LNCaP clone FGC (cell line): ENCODE measurements around the gene C4BPA.

Experiments used
- DNase-seq: peaks from one replicate; pipeline ENCODE4 v3.0.0-alpha.2; 2011; ENCODE audit warnings: low read depth
- H3K4me3 ChIP-seq: 2 replicates; pipeline ENCODE4 v1.5.1; 2011; ENCODE audit warnings: mild to moderate bottlenecking, low read depth, low read length, control low read depth
- TF ChIP-seq, protein P1 (sequence below): IDR thresholded peaks from 2 replicates; pipeline ENCODE4 v1.5.1; 2012; ENCODE audit warnings: mild to moderate bottlenecking; ENCODE audit not compliant: control insufficient read depth, insufficient read depth; ENCODE audit errors: extremely low read depth

The C4BPA gene

DNA sequence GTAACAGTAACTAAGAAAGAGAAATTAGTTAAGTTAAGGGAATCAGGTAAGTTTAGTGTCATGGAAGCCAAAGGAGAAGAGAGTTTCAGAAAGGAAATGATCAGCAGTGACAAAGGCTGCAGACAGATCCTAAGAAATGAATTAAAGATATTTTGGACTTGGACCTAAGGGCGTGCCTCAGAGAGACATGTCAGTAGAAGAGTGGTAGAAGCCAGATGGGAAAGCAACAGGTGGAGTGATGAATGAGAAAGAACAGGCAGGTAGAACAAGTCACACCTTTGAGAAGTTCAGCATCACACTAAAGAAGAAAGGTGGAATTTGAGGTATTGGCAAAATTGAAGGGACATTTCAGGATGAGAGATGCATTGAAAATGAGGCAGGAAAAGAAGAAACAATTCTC is 1.4 kb upstream of the C4BPA start:
- TF ChIP-seq, protein P1, sequence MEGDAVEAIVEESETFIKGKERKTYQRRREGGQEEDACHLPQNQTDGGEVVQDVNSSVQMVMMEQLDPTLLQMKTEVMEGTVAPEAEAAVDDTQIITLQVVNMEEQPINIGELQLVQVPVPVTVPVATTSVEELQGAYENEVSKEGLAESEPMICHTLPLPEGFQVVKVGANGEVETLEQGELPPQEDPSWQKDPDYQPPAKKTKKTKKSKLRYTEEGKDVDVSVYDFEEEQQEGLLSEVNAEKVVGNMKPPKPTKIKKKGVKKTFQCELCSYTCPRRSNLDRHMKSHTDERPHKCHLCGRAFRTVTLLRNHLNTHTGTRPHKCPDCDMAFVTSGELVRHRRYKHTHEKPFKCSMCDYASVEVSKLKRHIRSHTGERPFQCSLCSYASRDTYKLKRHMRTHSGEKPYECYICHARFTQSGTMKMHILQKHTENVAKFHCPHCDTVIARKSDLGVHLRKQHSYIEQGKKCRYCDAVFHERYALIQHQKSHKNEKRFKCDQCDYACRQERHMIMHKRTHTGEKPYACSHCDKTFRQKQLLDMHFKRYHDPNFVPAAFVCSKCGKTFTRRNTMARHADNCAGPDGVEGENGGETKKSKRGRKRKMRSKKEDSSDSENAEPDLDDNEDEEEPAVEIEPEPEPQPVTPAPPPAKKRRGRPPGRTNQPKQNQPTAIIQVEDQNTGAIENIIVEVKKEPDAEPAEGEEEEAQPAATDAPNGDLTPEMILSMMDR: no peak
- no peak overlapping the region for H3K4me3 ChIP-seq
- DNase-seq: no peak

GRCh38 chr1:207109004-207109403 is 5.0 kb downstream of the C4BPA start:
- TF ChIP-seq, protein P1: no peak
- no peak for DNase-seq
- H3K4me3 ChIP-seq: no peak overlapping the region

- TF ChIP-seq, protein P1: no peak
- H3K4me3 ChIP-seq: no peak overlapping the region
- DNase-seq: no peak
Measured at GRCh38 chr1:207112616-207113296, 8.7 kb downstream of the C4BPA start.

- no peak for DNase-seq
- TF ChIP-seq, protein P1: no peak
- H3K4me3 ChIP-seq: no peak overlapping the region
Measured at GRCh38 chr1:207115269-207115668, 11.2 kb downstream of the C4BPA start.

- peak; percentile 7 for DNase-seq
- H3K4me3 ChIP-seq: no peak overlapping the region
- TF ChIP-seq, protein P1: no peak
Measured at GRCh38 chr1:207124389-207124788, 20.4 kb downstream of the C4BPA start.

GRCh38 chr1:207128336-207128921 is 24.4 kb downstream of the C4BPA start:
- no peak for DNase-seq
- TF ChIP-seq, protein P1: no peak
- H3K4me3 ChIP-seq: no peak overlapping the region

DNA sequence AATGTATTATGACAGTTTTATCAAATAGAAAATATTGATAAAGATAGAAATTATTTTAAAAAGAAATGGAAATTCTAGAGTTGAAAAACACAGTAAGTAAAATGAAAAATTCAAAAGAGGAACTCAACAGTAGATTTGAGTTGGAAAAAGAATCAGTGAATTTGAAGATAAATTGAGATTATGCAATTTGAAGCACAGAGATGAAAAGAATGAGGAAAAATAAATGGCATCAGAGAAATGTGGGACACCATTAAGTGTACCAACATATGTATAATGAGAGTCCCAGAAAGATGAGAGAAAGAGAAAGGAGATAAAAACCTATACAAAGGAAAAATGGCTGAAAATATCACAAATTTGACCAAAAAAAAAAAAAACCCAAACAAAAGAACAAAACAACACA is 25.0 kb downstream of the C4BPA start:
- no peak overlapping the region for H3K4me3 ChIP-seq
- TF ChIP-seq, protein P1: no peak
- DNase-seq: no peak
